Measurements from ENCODE around the gene HGF.

DNA sequence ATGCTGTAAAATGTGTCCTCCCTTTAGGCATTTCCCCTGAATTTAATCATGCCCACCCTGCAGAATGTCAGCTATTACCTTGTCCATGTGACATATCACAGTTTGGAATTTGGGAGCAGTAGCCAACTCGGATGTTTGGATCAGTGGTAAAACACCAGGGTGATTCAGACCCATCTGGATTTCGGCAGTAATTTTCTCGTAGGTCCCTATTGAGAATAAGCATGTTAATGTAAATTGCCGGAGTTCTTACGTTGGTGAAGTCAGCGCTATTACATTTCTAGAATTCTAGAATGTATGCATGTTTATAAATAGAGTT is 44.1 kb downstream of the HGF start:
- TF ChIP-seq CBFB (CRISPR knock-in tag; IDR thresholded peaks at IDR 0.05; ENCODE audit: low read depth) (no peak), TEAD1 (CRISPR knock-in tag; IDR thresholded peaks at IDR 0.05) (no peak), ATF1 (CRISPR knock-in tag; IDR thresholded peaks at IDR 0.05) (no peak)
- TF ChIP-seq, protein P1, sequence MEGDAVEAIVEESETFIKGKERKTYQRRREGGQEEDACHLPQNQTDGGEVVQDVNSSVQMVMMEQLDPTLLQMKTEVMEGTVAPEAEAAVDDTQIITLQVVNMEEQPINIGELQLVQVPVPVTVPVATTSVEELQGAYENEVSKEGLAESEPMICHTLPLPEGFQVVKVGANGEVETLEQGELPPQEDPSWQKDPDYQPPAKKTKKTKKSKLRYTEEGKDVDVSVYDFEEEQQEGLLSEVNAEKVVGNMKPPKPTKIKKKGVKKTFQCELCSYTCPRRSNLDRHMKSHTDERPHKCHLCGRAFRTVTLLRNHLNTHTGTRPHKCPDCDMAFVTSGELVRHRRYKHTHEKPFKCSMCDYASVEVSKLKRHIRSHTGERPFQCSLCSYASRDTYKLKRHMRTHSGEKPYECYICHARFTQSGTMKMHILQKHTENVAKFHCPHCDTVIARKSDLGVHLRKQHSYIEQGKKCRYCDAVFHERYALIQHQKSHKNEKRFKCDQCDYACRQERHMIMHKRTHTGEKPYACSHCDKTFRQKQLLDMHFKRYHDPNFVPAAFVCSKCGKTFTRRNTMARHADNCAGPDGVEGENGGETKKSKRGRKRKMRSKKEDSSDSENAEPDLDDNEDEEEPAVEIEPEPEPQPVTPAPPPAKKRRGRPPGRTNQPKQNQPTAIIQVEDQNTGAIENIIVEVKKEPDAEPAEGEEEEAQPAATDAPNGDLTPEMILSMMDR (IDR thresholded peaks at IDR 0.05): no peak
- TF ChIP-seq, protein P2, sequence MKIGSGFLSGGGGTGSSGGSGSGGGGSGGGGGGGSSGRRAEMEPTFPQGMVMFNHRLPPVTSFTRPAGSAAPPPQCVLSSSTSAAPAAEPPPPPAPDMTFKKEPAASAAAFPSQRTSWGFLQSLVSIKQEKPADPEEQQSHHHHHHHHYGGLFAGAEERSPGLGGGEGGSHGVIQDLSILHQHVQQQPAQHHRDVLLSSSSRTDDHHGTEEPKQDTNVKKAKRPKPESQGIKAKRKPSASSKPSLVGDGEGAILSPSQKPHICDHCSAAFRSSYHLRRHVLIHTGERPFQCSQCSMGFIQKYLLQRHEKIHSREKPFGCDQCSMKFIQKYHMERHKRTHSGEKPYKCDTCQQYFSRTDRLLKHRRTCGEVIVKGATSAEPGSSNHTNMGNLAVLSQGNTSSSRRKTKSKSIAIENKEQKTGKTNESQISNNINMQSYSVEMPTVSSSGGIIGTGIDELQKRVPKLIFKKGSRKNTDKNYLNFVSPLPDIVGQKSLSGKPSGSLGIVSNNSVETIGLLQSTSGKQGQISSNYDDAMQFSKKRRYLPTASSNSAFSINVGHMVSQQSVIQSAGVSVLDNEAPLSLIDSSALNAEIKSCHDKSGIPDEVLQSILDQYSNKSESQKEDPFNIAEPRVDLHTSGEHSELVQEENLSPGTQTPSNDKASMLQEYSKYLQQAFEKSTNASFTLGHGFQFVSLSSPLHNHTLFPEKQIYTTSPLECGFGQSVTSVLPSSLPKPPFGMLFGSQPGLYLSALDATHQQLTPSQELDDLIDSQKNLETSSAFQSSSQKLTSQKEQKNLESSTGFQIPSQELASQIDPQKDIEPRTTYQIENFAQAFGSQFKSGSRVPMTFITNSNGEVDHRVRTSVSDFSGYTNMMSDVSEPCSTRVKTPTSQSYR (CRISPR knock-in tag; IDR thresholded peaks at IDR 0.05): no peak
